Tibial nerve (tissue), 4 donors: ENCODE results near the gene VCX. TPM values are rescaled to one million over a fixed set of nuclear protein-coding genes. Genes with fewer than 3 reads are reported as not detected.
"Not testable (repeated sequence)": the region's sequence is repeated elsewhere in the genome, so short reads cannot be mapped to it uniquely, and the experiment has no call there.

ENCODE experiments used
- DNase-seq, 2 donors: peaks; one replicate each; pipeline ENCODE4 v3.0.0-alpha.2; 2019; ENCODE audit warnings: low spot score in 2 of 2
- H3K27ac ChIP-seq, 4 donors: fragments of 200-600 bp; sonication (generic) in 3 of 4; one replicate each; pipeline ENCODE4 v1.5.1; 2017 to 2019; ENCODE audit warnings: mild to moderate bottlenecking in 1 of 4
- H3K27me3 ChIP-seq, 2 donors: fragments of 200-600 bp; sonication (generic) in 1 of 2; one replicate each; pipeline versions ENCODE4 v1.5.1 to v1.6.0; 2017 to 2019
- H3K36me3 ChIP-seq, 3 donors: fragments of 200-600 bp; sonication (generic); one replicate each; pipeline ENCODE4 v1.5.1; 2018 to 2019
- H3K4me1 ChIP-seq, 4 donors: fragments of 200-600 bp; sonication (generic) in 3 of 4; one replicate each; pipeline ENCODE4 v1.5.1; 2017 to 2019
- H3K4me3 ChIP-seq, 4 donors: fragments of 200-600 bp; sonication (generic) in 3 of 4; one replicate each; pipeline ENCODE4 v1.5.1; 2017 to 2019; ENCODE audit warnings: mild to moderate bottlenecking in 1 of 4, moderate library complexity in 1 of 4
- H3K9me3 ChIP-seq, 4 donors: fragments of 200-600 bp; sonication (generic) in 3 of 4; one replicate each; pipeline ENCODE4 v1.5.1; 2017 to 2019
- CTCF ChIP-seq, 5 experiments: fragments of 200-600 bp in 3 of 5; fragments of 450-650 bp in 2 of 5; sonication (generic) in 3 of 5; IDR thresholded peaks; one replicate each; pipeline ENCODE4 v1.5.1; 2016 to 2019; ENCODE audit warnings: antibody characterized with exemption in 5 of 5, mild to moderate bottlenecking in 3 of 5, moderate library complexity in 2 of 5
- EP300 ChIP-seq, 2 donors: sonication (generic); formaldehyde crosslinking; IDR thresholded peaks; one replicate each; pipeline ENCODE4 v1.6.1; 2017; ENCODE audit warnings: antibody characterized with exemption in 2 of 2, mild to moderate bottlenecking in 1 of 2
- POLR2A ChIP-seq, 2 donors: fragments of 450-650 bp; IDR thresholded peaks; one replicate each; pipeline ENCODE4 v1.6.1; 2017; ENCODE audit warnings: antibody characterized with exemption in 2 of 2, mild to moderate bottlenecking in 2 of 2, moderate library complexity in 2 of 2
- WGBS, 2 donors: methylation state at CpG; one replicate each; pipeline ENCODE4 v1.1.5; 2018; 5-methylcytosine and 5-hydroxymethylcytosine counted together
- total RNA-seq, 4 donors: library from RNA; depleted of rRNA; stranded (reverse); fragments of >200 nt; gene quantifications; one replicate each; pipeline ENCODE4 v1.1.0, GENCODE V29; 2016

VCX gene
- not detected for total RNA-seq

DNA sequence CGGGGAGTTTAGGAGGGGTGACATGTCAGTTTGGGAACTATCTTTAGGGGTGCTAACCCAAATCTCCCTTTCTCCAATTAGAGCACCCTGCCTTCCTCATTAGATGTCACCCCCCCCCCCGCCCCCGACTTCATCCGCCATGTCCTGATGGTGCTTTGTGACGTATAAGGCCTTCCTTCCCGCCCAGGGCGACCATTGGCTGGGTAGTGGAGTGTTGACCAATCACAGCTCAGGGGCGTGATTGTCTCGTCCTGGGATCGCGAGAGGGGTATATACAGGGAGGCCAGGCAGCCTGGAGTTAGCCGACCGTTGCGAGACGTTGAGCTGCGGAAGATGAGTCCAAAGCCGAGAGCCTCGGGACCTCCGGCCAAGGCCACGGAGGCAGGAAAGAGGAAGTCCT, at the start of gene VCX:
Gene VCX (plus strand): TSS at position 301 of the 400 bp plus-strand sequence. CDS start 33 bp downstream, at position 334.
- 98% methylated on average over 10 of the region's 20 CpGs; no CpG with 5 or more reads in 1 of the 2 donors for WGBS, 2 donors

GRCh38 chrX:7798327-7798726, 44.6 kb upstream of the VCX start:
- Histone ChIP-seq H3K4me1 (no peaks in the 10 kb centered on the region), H3K27ac (no peak overlapping the region), H3K36me3 (no peaks in the 10 kb centered on the region), H3K4me3 (no peak overlapping the region), H3K27me3 (no peaks in the 10 kb centered on the region), H3K9me3 (no peaks in the 10 kb centered on the region)
- no peak for DNase-seq
- TF ChIP-seq POLR2A (IDR thresholded peaks at IDR 0.05) (no peak), CTCF (IDR thresholded peaks at IDR 0.05) (no peak), EP300 (IDR thresholded peaks at IDR 0.05) (no peak)
- WGBS, 2 donors = 88 to 90% methylated on average over 2 of the region's 2 CpGs

More for the DNA sequence above, at the start of gene VCX:
- H3K9me3 ChIP-seq, DNase-seq, H3K36me3 ChIP-seq, H3K4me3 ChIP-seq, H3K4me1 ChIP-seq, H3K27me3 ChIP-seq, H3K27ac ChIP-seq: not testable (repeated sequence)

DNA sequence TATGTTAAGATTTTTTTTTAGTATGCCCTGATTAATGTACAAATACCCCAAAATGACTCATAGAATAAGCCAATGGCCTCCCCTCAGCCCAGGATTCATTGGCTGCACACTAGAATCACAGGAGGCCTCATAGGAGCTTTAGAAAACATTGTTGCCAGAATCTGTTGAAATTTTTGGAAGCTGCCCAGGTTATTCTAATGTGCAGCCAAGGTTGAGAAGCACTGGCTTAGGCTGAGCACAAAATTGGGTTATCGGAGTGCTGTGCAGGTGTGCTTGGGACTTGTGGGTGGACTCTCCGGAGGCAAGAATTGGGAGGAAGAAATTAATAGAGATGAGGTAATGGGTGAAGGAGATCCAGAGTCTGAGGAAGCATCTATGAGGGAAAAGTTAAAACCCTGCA, 41.3 kb upstream of the VCX start:
- no peak for TF ChIP-seq EP300 (IDR thresholded peaks at IDR 0.05)
- TF ChIP-seq CTCF (IDR thresholded peaks at IDR 0.05) = no peak
- TF ChIP-seq POLR2A (IDR thresholded peaks at IDR 0.05) = no peak
- H3K27me3 ChIP-seq = no peaks in the 10 kb centered on the region
- H3K9me3 ChIP-seq = no peaks in the 10 kb centered on the region
- H3K27ac ChIP-seq = no peak overlapping the region
- WGBS, 2 donors = 69 to 75% methylated on average over 2 of the region's 2 CpGs
- H3K36me3 ChIP-seq = no peaks in the 10 kb centered on the region
- H3K4me3 ChIP-seq = no peak overlapping the region
- DNase-seq = no peak
- no peaks in the 10 kb centered on the region for H3K4me1 ChIP-seq

- Histone ChIP-seq H3K27ac (no peak overlapping the region), H3K27me3 (no peaks in the 10 kb centered on the region), H3K4me1 (no peaks in the 10 kb centered on the region), H3K9me3 (no peaks in the 10 kb centered on the region), H3K36me3 (no peaks in the 10 kb centered on the region), H3K4me3 (no peak overlapping the region)
- no peak for DNase-seq
- 28 to 31% methylated on average over 2 of the region's 2 CpGs for WGBS, 2 donors
- TF ChIP-seq POLR2A (IDR thresholded peaks at IDR 0.05) (no peak), CTCF (IDR thresholded peaks at IDR 0.05) (no peak), EP300 (IDR thresholded peaks at IDR 0.05) (no peak)
These were observed 27.7 kb upstream of the VCX start for GRCh38 chrX:7815166-7815805.

DNA sequence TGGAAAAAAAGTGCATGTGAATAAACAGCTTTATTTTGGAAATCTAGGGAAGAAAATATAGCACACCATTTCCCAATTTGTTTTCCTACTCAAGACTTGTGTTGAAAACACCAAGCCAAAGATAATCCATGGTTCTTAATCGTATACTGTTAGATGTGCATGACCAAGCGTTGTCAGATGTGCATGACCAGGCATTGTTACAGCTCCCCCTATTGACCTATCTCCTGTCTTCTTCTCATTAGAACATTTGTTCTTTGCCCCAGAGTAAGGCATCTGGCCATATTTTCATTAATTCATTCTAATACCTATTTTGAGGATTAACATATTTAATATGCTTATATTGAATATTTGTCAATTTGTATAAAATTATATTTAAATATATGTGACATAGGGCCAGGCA, 14.4 kb upstream of the VCX start:
- no peak for DNase-seq
- TF ChIP-seq EP300 (IDR thresholded peaks at IDR 0.05) (no peak), POLR2A (IDR thresholded peaks at IDR 0.05) (no peak), CTCF (IDR thresholded peaks at IDR 0.05) (no peak)
- H3K36me3 ChIP-seq = no peaks in the 10 kb centered on the region
- no peak overlapping the region for H3K27ac ChIP-seq
- H3K4me1 ChIP-seq = no peaks in the 10 kb centered on the region
- H3K9me3 ChIP-seq = no peaks in the 10 kb centered on the region
- no peak overlapping the region for H3K4me3 ChIP-seq
- 51 to 67% methylated on average over 2 of the region's 2 CpGs for WGBS, 2 donors
- H3K27me3 ChIP-seq = no peaks in the 10 kb centered on the region
